Measurements from ENCODE around the gene SIGMAR1. TPM values are rescaled to one million over a fixed set of nuclear protein-coding genes. Genes with fewer than 3 reads are reported as not detected.

Gene SIGMAR1
- total RNA-seq, 1 donor, result 61.4 TPM

Small RNA genes within 50 kb of the gene (small RNA-seq; reads per million reads assigned to genes)
- not detected for gene CCL27

Other genes with a start within 250 kb of the SIGMAR1 start
- gene FAM219A, start 179.2 kb downstream of the SIGMAR1 start, total RNA-seq, result 3.2 TPM
- not detected for gene DNAI1, start 179.0 kb downstream of the SIGMAR1 start, total RNA-seq
- gene ENHO, start 114.8 kb downstream of the SIGMAR1 start, total RNA-seq, result not detected
- not detected for gene CNTFR, start 48.1 kb downstream of the SIGMAR1 start, total RNA-seq
- 61.7 TPM for gene RPP25L, start 25.7 kb downstream of the SIGMAR1 start, total RNA-seq
- gene DCTN3, start 17.3 kb downstream of the SIGMAR1 start, total RNA-seq, result 74.1 TPM
- gene ARID3C, start 8.7 kb downstream of the SIGMAR1 start, total RNA-seq, result not detected
- gene GALT, start 8.9 kb upstream of the SIGMAR1 start, total RNA-seq, result 108 TPM
- 11.8 TPM for gene IL11RA, start 14.4 kb upstream of the SIGMAR1 start, total RNA-seq
- gene CCL27, start 24.9 kb upstream of the SIGMAR1 start, total RNA-seq, result not detected
- gene CCL19, start 53.5 kb upstream of the SIGMAR1 start, total RNA-seq, result not detected
- gene CCL21, start 72.3 kb upstream of the SIGMAR1 start, total RNA-seq, result not detected